Epithelial cell of esophagus (primary cell): ENCODE measurements around the gene KSR1.
A peak's percentile ranks its signal among the peaks of the same experiment; 100 is the strongest.

Source experiments
- DNase-seq: peaks from one replicate; pipeline ENCODE4 v3.0.0; 2010; ENCODE audit warnings: low read depth
- H3K4me3 ChIP-seq: 2 replicates; pipeline ENCODE4 v1.5.1; 2011; ENCODE audit warnings: mild to moderate bottlenecking, low read length, control low read depth
- TF ChIP-seq, protein P1 (sequence below): IDR thresholded peaks from 2 replicates; pipeline ENCODE4 v1.5.1; 2011; ENCODE audit warnings: low read depth, mild to moderate bottlenecking, low read length, control low read depth, inconsistent platforms; ENCODE audit not compliant: insufficient read depth; ENCODE audit errors: missing control alignments

Gene KSR1

DNA sequence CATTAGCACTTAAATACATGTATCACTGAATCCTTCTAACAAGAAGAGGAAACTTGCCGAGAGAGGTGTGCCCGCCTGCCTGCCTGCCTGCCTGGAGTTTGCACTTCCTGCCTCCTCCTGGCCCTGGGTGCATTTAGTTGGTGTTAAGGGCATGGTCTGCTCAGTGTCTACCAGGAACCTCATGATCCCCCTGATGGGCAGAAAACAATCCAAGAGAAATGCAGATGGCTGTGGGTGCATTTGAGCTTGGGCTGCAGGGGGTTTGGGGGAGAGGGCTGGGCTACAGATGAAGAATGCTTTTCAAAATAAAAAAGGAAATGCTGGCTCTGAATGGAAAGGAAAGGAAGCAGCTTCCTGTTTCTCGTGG is 10.1 kb downstream of the KSR1 start:
- TF ChIP-seq, protein P1, sequence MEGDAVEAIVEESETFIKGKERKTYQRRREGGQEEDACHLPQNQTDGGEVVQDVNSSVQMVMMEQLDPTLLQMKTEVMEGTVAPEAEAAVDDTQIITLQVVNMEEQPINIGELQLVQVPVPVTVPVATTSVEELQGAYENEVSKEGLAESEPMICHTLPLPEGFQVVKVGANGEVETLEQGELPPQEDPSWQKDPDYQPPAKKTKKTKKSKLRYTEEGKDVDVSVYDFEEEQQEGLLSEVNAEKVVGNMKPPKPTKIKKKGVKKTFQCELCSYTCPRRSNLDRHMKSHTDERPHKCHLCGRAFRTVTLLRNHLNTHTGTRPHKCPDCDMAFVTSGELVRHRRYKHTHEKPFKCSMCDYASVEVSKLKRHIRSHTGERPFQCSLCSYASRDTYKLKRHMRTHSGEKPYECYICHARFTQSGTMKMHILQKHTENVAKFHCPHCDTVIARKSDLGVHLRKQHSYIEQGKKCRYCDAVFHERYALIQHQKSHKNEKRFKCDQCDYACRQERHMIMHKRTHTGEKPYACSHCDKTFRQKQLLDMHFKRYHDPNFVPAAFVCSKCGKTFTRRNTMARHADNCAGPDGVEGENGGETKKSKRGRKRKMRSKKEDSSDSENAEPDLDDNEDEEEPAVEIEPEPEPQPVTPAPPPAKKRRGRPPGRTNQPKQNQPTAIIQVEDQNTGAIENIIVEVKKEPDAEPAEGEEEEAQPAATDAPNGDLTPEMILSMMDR: no peak
- H3K4me3 ChIP-seq: no peak overlapping the region
- DNase-seq: no peak

DNA sequence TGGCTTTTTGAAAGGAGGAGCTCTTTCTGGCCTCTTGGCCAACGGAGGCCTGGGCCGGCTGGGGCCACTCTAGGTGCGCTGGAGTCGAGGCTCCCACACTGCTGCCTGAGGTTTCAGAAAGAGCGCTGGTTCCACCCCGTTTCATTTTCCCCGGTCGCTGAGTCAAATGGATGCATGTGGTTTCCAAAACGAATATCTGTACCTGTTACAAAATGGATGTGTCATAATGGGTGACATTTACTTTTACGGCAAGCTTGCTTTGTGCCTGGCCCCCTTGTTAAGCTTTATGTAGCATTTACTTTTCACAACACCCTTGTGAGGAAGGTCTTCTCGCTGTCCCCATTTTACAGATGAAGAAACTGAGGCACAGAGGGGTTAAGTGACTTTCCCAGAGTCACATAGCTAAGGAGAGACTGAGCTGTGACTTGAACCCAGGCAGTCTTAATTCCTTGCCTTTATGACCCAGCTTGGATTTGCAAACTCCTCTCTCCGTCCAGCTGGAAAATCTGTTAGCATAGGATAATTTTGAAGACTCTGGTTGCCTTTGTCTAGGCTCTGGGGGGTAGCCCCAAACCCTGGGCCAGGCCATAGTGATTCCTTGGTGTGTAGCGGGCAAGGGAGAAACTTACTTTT is 10.6 kb downstream of the KSR1 start:
- H3K4me3 ChIP-seq: no peak overlapping the region
- no peak for DNase-seq
- TF ChIP-seq, protein P1: no peak

DNA sequence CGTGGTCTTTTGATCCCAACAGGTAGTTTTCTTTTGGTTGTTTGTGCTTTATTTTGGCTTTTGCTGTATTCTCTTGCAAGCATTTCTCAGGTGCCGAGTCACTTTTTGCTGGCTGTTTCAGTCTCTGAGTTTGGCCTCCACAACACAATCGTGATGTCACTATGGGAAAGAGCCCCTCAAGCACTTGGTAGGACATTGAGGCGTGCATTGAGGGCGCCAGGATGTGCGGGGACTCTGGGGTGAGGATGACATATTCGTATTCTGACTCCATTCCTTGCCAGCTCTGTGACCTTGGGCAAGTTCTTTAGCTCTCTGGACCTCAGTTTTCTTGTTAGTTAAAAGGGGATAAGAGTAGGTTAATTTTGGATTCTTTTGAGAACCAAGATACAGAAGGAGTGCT is 13.0 kb downstream of the KSR1 start:
- DNase-seq: no peak
- TF ChIP-seq, protein P1: no peak
- H3K4me3 ChIP-seq: no peak overlapping the region

DNA sequence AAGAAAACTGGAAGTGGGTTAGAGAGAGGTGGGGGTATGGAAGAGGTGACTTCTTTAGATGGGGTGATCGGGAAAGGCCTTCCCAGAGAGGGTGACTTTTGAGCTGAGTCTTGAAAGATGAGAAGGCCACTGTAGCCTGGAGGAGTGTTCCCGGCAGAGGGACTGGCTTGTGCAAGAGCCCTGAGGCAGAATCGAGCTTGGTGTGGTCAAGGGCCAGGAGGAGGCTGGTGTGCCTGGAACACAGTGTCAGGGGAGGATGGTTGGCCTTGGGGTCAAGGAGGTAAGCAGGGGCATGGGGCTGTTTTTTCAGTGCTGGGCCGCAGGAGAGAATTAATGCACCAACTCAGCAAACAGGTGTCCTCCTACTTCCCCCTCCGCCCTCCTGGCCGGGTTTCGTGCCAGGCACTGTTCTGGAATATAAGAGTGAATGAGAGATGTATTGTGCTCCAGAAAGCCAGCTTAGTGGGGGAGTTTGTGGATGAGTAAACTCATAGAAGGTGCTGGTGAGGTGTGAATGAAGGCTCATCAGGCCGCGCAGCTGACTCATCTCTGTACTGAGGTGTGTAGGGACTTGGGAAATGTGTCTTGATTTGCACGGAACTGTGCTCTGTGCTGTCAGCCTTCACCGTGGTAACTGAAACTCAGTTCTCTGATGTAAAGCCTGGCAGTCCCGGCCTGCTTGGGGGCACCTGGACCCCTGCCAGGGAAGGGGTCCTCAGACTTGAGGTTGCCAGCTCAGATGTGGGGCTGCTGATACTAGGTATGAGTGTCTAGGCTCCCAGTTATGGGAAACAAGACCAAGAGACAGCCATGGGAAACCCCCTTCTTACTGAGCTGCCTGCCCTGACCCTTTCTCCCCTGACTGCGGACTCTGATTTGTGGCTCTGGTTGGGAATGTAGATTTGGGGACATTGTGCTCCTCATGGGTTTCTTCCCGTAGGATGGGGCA is 15.3 kb downstream of the KSR1 start:
- peak; percentile 98 for DNase-seq
- H3K4me3 ChIP-seq: no peak overlapping the region
- TF ChIP-seq, protein P1: no peak

DNA sequence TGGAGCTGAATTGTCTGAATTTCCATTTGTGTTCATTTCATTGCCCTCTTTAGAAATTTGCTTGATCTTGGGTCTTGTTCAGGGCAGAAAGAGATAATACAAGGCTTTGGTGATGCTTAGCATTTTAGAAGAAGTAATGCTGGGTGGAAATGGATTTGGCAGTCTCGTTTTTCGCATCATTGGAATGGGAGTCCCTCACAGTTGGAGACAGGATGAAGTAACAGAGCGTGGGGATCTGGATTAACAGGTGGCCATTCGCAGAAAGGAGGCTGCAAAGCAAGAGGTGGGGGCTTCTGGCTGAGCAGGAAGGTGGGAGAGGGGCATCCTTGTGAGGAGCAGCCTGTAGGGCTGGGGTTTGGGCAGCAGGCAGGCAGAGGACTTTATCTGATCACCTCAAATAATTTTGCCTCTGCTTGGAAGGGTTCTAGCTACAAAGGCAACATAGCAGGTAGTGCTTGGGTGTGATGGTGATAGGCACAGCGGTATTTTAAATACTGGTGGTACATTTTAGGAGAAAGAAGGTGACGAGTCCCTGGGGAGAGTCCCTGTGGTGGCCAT is 17.0 kb downstream of the KSR1 start:
- DNase-seq: no peak
- TF ChIP-seq, protein P1: no peak
- H3K4me3 ChIP-seq: no peak overlapping the region

DNA sequence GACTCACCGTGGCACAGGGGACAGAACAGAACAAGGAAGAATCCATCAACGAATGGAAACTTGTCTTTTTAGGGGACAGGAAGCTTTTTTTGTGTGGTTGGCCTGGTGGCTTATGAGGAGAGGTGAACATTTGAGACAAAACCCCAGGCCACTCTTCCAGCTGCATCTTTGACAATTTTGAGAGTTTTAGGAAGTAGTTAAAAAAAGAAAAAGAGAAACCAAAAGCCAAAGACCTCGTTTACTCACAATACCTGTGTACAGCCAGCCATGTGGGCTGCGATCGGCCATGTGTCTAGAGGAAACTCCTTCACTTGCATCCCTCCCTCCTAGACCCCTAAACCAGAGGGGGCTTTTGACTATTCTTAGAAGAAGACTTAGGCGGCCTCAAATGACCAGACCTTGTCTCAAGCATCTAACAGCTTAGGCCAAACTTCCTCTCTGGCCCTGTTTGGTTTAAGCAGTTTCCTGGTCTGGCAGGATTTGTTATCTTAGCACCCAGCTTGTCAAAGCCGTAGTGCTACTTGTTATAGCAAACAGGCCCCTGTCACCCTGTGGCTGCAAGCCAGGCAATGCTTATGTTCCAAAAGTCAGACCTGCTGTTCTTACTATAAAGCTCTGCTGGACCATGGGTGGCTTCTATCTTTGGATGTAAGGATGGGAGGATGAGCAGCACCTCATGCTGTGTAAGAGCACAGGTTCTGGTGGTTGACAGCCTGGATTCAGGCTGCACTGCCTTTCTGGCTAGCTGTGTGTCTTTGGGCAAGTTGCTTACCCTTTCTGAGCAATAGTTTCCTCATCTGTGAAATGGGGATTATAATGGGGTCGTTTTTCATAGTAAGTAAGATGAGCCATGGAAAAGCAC is 17.7 kb downstream of the KSR1 start:
- no peak for DNase-seq
- H3K4me3 ChIP-seq: no peak overlapping the region
- TF ChIP-seq, protein P1: no peak
